ENCODE results near the gene FBXW10B.

Gene FBXW10B

GRCh38 chr17:15652960-15653359 is 33.5 kb upstream of the FBXW10B start:
- TF ChIP-seq CTCF (IDR thresholded peaks at IDR 0.05; ENCODE audit: insufficient read depth, low read length, poor library complexity, severe bottlenecking) = no peak
- no peak for TF ChIP-seq EZH2phosphoT487 (conservative IDR thresholded peaks at IDR 0.05; ENCODE audit: low read length)
- Histone ChIP-seq H3F3A (ENCODE audit: insufficient read depth) (no peaks in the 10 kb centered on the region), H3K27ac (ENCODE audit: low read depth, low read length) (no peak overlapping the region)

GRCh38 chr17:15651583-15652110 is 32.1 kb upstream of the FBXW10B start:
- H2AFZ ChIP-seq (ENCODE audit: low read depth, low read length, severe bottlenecking) = no peak overlapping the region
- H3K4me3 ChIP-seq (ENCODE audit: insufficient read depth, low read length, poor library complexity, severe bottlenecking) = no peak overlapping the region

More at GRCh38 chr17:15652960-15653359, 33.5 kb upstream of the FBXW10B start:
- H3K9ac ChIP-seq (ENCODE audit: low read length) = no peak overlapping the region
- H3K9me3 ChIP-seq (ENCODE audit: insufficient read depth, low read length) = no peaks in the 10 kb centered on the region
- no peaks in the 10 kb centered on the region for H3K36me3 ChIP-seq (ENCODE audit: low read length)
- no peaks in the 10 kb centered on the region for H4K20me1 ChIP-seq (ENCODE audit: low read depth, low read length)
- no peak overlapping the region for H3K4me2 ChIP-seq (ENCODE audit: low read depth, low read length, poor library complexity, severe bottlenecking)
- no peak overlapping the region for H3K4me3 ChIP-seq (ENCODE audit: insufficient read depth, low read length, poor library complexity, severe bottlenecking)
- H3K79me2 ChIP-seq (ENCODE audit: insufficient read depth, low read length) = no peaks in the 10 kb centered on the region
- no peaks in the 10 kb centered on the region for H3K27me3 ChIP-seq (ENCODE audit: low read length)
- H3K9me2 ChIP-seq (replicated peaks; ENCODE audit: insufficient read depth, low read length) = no peaks in the 10 kb centered on the region
- no peak overlapping the region for H2AFZ ChIP-seq (ENCODE audit: low read depth, low read length, severe bottlenecking)

GRCh38 chr17:15650741-15651582 is 31.5 kb upstream of the FBXW10B start:
- no peak overlapping the region for H3K4me2 ChIP-seq (ENCODE audit: low read depth, low read length, poor library complexity, severe bottlenecking)
- no peaks in the 10 kb centered on the region for H4K20me1 ChIP-seq (ENCODE audit: low read depth, low read length)
- H3K36me3 ChIP-seq (ENCODE audit: low read length) = no peaks in the 10 kb centered on the region
- H3K9me2 ChIP-seq (replicated peaks; ENCODE audit: insufficient read depth, low read length) = no peaks in the 10 kb centered on the region
- no peaks in the 10 kb centered on the region for H3K79me2 ChIP-seq (ENCODE audit: insufficient read depth, low read length)
- no peak overlapping the region for H3K9ac ChIP-seq (ENCODE audit: low read length)
- H3K27me3 ChIP-seq (ENCODE audit: low read length) = no peaks in the 10 kb centered on the region
- H3K4me3 ChIP-seq (ENCODE audit: insufficient read depth, low read length, poor library complexity, severe bottlenecking) = no peak overlapping the region
- TF ChIP-seq CTCF (IDR thresholded peaks at IDR 0.05; ENCODE audit: insufficient read depth, low read length, poor library complexity, severe bottlenecking) = no peak
- no peaks in the 10 kb centered on the region for H3F3A ChIP-seq (ENCODE audit: insufficient read depth)
- no peaks in the 10 kb centered on the region for H3K9me3 ChIP-seq (ENCODE audit: insufficient read depth, low read length)
- no peak overlapping the region for H3K27ac ChIP-seq (ENCODE audit: low read depth, low read length)
- no peak overlapping the region for H2AFZ ChIP-seq (ENCODE audit: low read depth, low read length, severe bottlenecking)

More at GRCh38 chr17:15651583-15652110, 32.1 kb upstream of the FBXW10B start:
- Histone ChIP-seq H3K36me3 (ENCODE audit: low read length) (no peaks in the 10 kb centered on the region), H3K79me2 (ENCODE audit: insufficient read depth, low read length) (no peaks in the 10 kb centered on the region), H4K20me1 (ENCODE audit: low read depth, low read length) (no peaks in the 10 kb centered on the region), H3K9me2 (replicated peaks; ENCODE audit: insufficient read depth, low read length) (no peaks in the 10 kb centered on the region), H3K9ac (ENCODE audit: low read length) (no peak overlapping the region), H3K27ac (ENCODE audit: low read depth, low read length) (no peak overlapping the region), H3K27me3 (ENCODE audit: low read length) (no peaks in the 10 kb centered on the region), H3K4me2 (ENCODE audit: low read depth, low read length, poor library complexity, severe bottlenecking) (no peak overlapping the region), H3K9me3 (ENCODE audit: insufficient read depth, low read length) (no peaks in the 10 kb centered on the region), H3F3A (ENCODE audit: insufficient read depth) (no peaks in the 10 kb centered on the region)
- TF ChIP-seq EZH2phosphoT487 (conservative IDR thresholded peaks at IDR 0.05; ENCODE audit: low read length) (no peak), CTCF (IDR thresholded peaks at IDR 0.05; ENCODE audit: insufficient read depth, low read length, poor library complexity, severe bottlenecking) (no peak)

Data from SU-DHL-6 (cell line).